Trophoblast cell (in vitro differentiated cells and primary cell): ENCODE results near the gene DDRGK1.

Experiments used
- DNase-seq, 2 donors: peaks; one replicate each; pipeline ENCODE4 v3.0.0-alpha.2; 2016
- H2AFZ ChIP-seq: 2 replicates; pipeline ENCODE4 v1.6.1; 2013; ENCODE audit warnings: low read length, moderate library complexity, mild to moderate bottlenecking; ENCODE audit not compliant: insufficient read depth, poor library complexity
- H2AK5ac ChIP-seq: 2 replicates; pipeline ENCODE4 v1.6.1; 2013; ENCODE audit warnings: mild to moderate bottlenecking, low read length
- H2BK120ac ChIP-seq: 2 replicates; pipeline ENCODE4 v1.6.1; 2013; ENCODE audit warnings: low read length, mild to moderate bottlenecking, moderate library complexity; ENCODE audit not compliant: insufficient read depth, poor library complexity
- H2BK12ac ChIP-seq: 2 replicates; pipeline ENCODE4 v1.6.1; 2013; ENCODE audit warnings: mild to moderate bottlenecking, low read length, moderate library complexity
- H2BK5ac ChIP-seq: 2 replicates; pipeline ENCODE4 v1.6.1; 2013; ENCODE audit warnings: low read length, low read depth, moderate library complexity, mild to moderate bottlenecking; ENCODE audit not compliant: poor library complexity
- H3K14ac ChIP-seq: 2 replicates; pipeline ENCODE4 v1.6.1; 2013; ENCODE audit warnings: mild to moderate bottlenecking, low read length
- H3K18ac ChIP-seq: 2 replicates; pipeline ENCODE4 v1.6.1; 2013; ENCODE audit warnings: mild to moderate bottlenecking, low read length
- H3K23ac ChIP-seq: 2 replicates; pipeline ENCODE4 v1.6.1; 2013; ENCODE audit warnings: low read length
- H3K27ac ChIP-seq: 2 replicates; pipeline ENCODE4 v1.5.1; 2013; ENCODE audit warnings: low read depth, mild to moderate bottlenecking, inconsistent platforms, low read length, moderate library complexity
- H3K27me3 ChIP-seq: 2 replicates; pipeline ENCODE4 v1.6.1; 2013; ENCODE audit warnings: inconsistent platforms, mild to moderate bottlenecking, low read length, moderate library complexity; ENCODE audit not compliant: insufficient read depth
- H3K36me3 ChIP-seq, 2 experiments: 1 replicate in 1 of 2; 2 replicates in 1 of 2; pipeline ENCODE4 v1.6.1; 2013; ENCODE audit warnings: low read length in 2 of 2, mild to moderate bottlenecking in 2 of 2, moderate library complexity in 1 of 2; ENCODE audit not compliant: insufficient read depth in 2 of 2, control insufficient read depth in 1 of 2
- H3K4ac ChIP-seq: 2 replicates; pipeline ENCODE4 v1.6.1; 2013; ENCODE audit warnings: low read depth, mild to moderate bottlenecking, low read length, moderate library complexity
- H3K4me1 ChIP-seq, 2 experiments: 1 replicate in 1 of 2; 2 replicates in 1 of 2; pipeline ENCODE4 v1.6.1; 2013; ENCODE audit warnings: low read length in 2 of 2, mild to moderate bottlenecking in 2 of 2, moderate library complexity in 1 of 2; ENCODE audit not compliant: insufficient read depth in 2 of 2, control insufficient read depth in 1 of 2
- H3K4me2 ChIP-seq: 2 replicates; pipeline ENCODE4 v1.6.1; 2013; ENCODE audit warnings: inconsistent platforms, mild to moderate bottlenecking, low read length, moderate library complexity
- H3K4me3 ChIP-seq: 2 replicates; pipeline ENCODE4 v1.5.1; 2013; ENCODE audit warnings: mild to moderate bottlenecking, low read depth, low read length, inconsistent platforms
- H3K79me1 ChIP-seq: one replicate; pipeline ENCODE4 v1.6.1; 2013; ENCODE audit warnings: low read length
- H3K79me2 ChIP-seq: 2 replicates; pipeline ENCODE4 v1.6.1; 2013; ENCODE audit warnings: low read length, mild to moderate bottlenecking; ENCODE audit not compliant: control insufficient read depth, insufficient read depth, poor library complexity
- H3K9ac ChIP-seq: 2 replicates; pipeline ENCODE4 v1.6.1; 2013; ENCODE audit warnings: mild to moderate bottlenecking, low read length
- H3K9me3 ChIP-seq: 2 replicates; pipeline ENCODE4 v1.6.1; 2013; ENCODE audit warnings: low read depth, mild to moderate bottlenecking, control low read depth, inconsistent platforms, low read length; ENCODE audit not compliant: insufficient read depth
- H4K12ac ChIP-seq: 2 replicates; pipeline ENCODE4 v1.6.1; 2013; ENCODE audit warnings: low read depth, mild to moderate bottlenecking, low read length, moderate library complexity
- H4K8ac ChIP-seq: 2 replicates; pipeline ENCODE4 v1.6.1; 2013; ENCODE audit warnings: low read depth, mild to moderate bottlenecking, low read length, moderate library complexity
- H4K91ac ChIP-seq: one replicate; pipeline ENCODE4 v1.6.1; 2013; ENCODE audit warnings: low read depth, mild to moderate bottlenecking, low read length, moderate library complexity
- WGBS: extraction: QIAGEN DNeasy Blood & Tissue Kit; methylation state at CpG from one replicate; pipeline ENCODE4 v1.1.7; 2013; ENCODE audit warnings: missing lambda C conversion rate; ENCODE audit not compliant: insufficient read length, insufficient coverage; ENCODE audit errors: extremely low coverage; 5-methylcytosine and 5-hydroxymethylcytosine counted together

The DDRGK1 gene

DNA sequence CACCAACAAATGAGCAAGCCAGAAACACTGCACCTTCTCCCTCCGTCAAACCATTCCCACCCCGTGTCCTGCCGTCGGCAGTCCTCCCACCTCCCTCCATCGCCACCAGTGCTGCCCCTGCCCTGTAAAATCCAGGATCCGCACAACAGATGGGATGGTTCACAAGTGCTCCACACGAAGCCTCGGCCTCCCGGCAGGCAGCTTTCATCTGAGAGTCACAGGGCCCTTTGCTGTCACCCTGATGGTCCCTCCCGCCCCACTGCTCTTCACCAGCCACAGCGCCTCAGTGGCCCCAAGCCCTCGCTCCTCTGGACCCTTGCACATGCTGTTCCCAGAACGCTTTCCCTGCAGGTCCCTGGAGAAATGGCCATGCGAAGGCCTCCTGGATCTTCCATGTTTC, 22.4 kb upstream of the DDRGK1 start:
- H3K9ac ChIP-seq, result no peak overlapping the region
- H3K14ac ChIP-seq, result no peak overlapping the region
- peaks cover 20 to 22% of the 10 kb centered on the region in 2 experiments for H3K36me3 ChIP-seq
- H3K27me3 ChIP-seq, result no peaks in the 10 kb centered on the region
- no peak overlapping the region for H4K8ac ChIP-seq
- H3K79me2 ChIP-seq, result no peaks in the 10 kb centered on the region
- no peak overlapping the region for H2BK120ac ChIP-seq
- no peak overlapping the region for H3K27ac ChIP-seq
- H3K18ac ChIP-seq, result no peak overlapping the region
- H3K4ac ChIP-seq, result no peak overlapping the region
- no peak overlapping the region for H4K91ac ChIP-seq
- peaks cover under 1% of the 10 kb centered on the region for H3K9me3 ChIP-seq
- no peak for DNase-seq
- no peak overlapping the region for H2BK5ac ChIP-seq
- no peak overlapping the region for H3K4me2 ChIP-seq
- H3K79me1 ChIP-seq, result no peaks in the 10 kb centered on the region
- H2AK5ac ChIP-seq, result no peak overlapping the region
- no peak overlapping the region for H3K23ac ChIP-seq
- no peak overlapping the region for H2AFZ ChIP-seq
- no CpG with 5 or more reads among the region's 14 CpGs for WGBS
- H4K12ac ChIP-seq, result no peak overlapping the region
- H3K4me1 ChIP-seq, result no peaks in the 10 kb centered on the region
- no peak overlapping the region for H3K4me3 ChIP-seq
- no peak overlapping the region for H2BK12ac ChIP-seq

DNA sequence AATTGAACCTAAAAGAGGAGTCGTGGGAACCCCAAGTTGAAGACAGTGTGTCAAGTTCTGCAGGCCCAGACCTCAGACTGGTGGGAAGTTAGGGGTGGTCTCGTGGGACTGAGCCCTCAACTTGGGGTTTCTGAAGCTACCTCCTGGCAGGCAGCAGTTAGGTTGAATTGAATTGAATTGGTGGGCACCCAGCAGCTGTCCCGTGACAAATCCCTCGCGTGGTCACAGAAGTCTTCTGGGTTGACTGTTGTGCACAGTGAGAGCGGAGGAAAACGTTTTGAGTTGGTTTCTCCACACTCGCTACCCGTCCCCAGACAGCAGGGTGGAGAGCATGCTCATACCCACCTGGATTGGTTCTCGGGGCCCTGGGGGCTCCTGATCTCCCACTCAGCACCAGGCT, 21.6 kb upstream of the DDRGK1 start:
- Histone ChIP-seq H3K4me2 (no peak overlapping the region), H2BK5ac (no peak overlapping the region), H2AFZ (no peak overlapping the region), H4K91ac (no peak overlapping the region), H2BK120ac (no peak overlapping the region), H3K79me1 (no peaks in the 10 kb centered on the region), H2BK12ac (no peak overlapping the region), H3K18ac (no peak overlapping the region), H3K23ac (no peak overlapping the region), H3K36me3 (peaks cover 25 to 29% of the 10 kb centered on the region in 2 experiments), H2AK5ac (no peak overlapping the region), H3K14ac (no peak overlapping the region), H3K9ac (no peak overlapping the region), H3K27ac (no peak overlapping the region), H3K27me3 (no peaks in the 10 kb centered on the region), H3K4ac (no peak overlapping the region), H4K12ac (no peak overlapping the region), H3K4me3 (no peak overlapping the region), H4K8ac (no peak overlapping the region), H3K4me1 (no peaks in the 10 kb centered on the region), H3K9me3 (peaks cover 2% of the 10 kb centered on the region), H3K79me2 (no peaks in the 10 kb centered on the region)
- no CpG with 5 or more reads among the region's 10 CpGs for WGBS
- DNase-seq, result no peak

DNA sequence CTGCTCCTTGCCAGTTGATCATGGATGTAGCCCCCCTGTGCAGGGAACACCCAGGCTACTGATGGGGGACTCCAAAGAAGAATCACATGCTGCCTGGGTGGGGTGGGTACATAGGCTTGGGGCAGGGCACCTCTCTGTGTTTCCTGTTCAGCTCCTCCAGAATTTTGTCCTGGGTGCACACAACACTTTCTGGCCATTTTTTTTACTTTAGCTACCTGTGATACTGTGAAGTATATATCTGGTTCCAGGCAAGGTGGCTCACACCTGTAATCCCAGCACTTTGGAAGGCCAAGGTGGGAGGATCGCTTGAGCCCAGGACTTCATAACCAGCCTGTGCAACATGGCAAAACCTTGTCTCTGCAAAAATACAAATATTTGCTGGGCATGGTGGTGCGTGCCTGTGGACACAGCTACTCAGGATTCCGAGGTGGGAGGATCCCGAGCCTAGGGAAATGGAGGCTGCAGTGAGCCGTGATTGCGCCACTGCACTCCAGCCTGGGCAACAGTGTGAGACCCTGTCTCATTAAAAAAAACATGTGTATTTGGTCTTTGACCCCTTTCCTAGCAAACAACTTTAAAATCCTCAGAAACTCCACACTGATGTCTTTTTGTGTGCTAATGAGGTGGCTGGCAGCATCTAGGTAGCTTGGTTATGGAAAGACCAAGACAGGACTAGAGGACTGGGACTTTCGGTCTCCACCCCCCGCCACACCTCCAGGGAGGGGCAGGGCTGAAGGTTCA, 20.4 kb upstream of the DDRGK1 start:
- H2BK120ac ChIP-seq, result no peak overlapping the region
- no peak overlapping the region for H3K4me2 ChIP-seq
- H3K79me1 ChIP-seq, result no peaks in the 10 kb centered on the region
- no CpG with 5 or more reads among the region's 8 CpGs for WGBS
- no peak overlapping the region for H3K23ac ChIP-seq
- H3K27ac ChIP-seq, result no peak overlapping the region
- no peaks in the 10 kb centered on the region for H3K4me1 ChIP-seq
- H3K9ac ChIP-seq, result no peak overlapping the region
- no peak overlapping the region for H4K8ac ChIP-seq
- no peak overlapping the region for H3K18ac ChIP-seq
- no peak overlapping the region for H4K91ac ChIP-seq
- no peak overlapping the region for H2AK5ac ChIP-seq
- no peak overlapping the region for H2BK12ac ChIP-seq
- H4K12ac ChIP-seq, result no peak overlapping the region
- H2AFZ ChIP-seq, result no peak overlapping the region
- H3K79me2 ChIP-seq, result no peaks in the 10 kb centered on the region
- H2BK5ac ChIP-seq, result no peak overlapping the region
- no peak overlapping the region for H3K4me3 ChIP-seq
- peaks cover 31 to 32% of the 10 kb centered on the region in 2 experiments for H3K36me3 ChIP-seq
- DNase-seq, result no peak
- H3K9me3 ChIP-seq, result peaks cover 2% of the 10 kb centered on the region
- no peak overlapping the region for H3K4ac ChIP-seq
- no peaks in the 10 kb centered on the region for H3K27me3 ChIP-seq
- H3K14ac ChIP-seq, result no peak overlapping the region

DNA sequence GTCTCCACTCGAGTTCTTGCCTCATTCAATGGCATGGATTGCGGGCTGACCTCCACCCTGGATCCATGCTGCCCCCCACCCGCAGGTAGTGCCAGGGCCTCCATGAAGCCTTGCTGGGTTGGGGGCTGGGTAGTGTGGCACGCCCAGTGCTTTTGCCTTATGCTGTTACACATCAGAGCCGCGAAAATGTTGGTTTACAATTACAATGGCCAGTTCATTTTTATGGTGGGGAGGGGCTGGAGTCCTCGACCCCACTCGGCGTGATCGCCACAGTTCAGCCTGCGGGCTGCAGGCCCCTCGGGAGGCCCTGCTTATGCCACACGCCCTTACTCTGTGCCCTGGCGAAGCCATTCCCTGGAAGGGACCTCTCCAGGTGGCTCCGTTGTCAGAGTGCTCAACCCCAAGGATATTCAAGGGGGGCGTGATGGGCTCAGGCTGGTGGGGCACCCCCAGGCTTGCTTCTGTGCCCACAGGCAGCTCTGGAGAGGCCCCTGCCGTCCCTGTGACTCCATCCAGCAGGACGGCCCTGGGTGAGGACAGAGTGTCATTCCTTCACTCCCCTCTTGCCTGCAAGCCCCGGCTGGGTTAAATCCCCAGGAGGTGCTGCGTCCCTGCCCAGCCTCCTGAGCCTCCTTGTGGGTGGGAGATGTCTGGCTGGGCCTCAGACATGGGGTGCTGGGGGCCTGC, 19.7 kb upstream of the DDRGK1 start:
- Histone ChIP-seq H3K79me1 (no peaks in the 10 kb centered on the region), H2BK120ac (no peak overlapping the region), H3K4me1 (no peaks in the 10 kb centered on the region), H2AFZ (no peak overlapping the region), H4K12ac (no peak overlapping the region), H3K9ac (no peak overlapping the region), H4K8ac (no peak overlapping the region), H2BK5ac (no peak overlapping the region), H3K4ac (no peak overlapping the region), H2AK5ac (no peak overlapping the region), H4K91ac (no peak overlapping the region), H3K79me2 (no peaks in the 10 kb centered on the region), H3K36me3 (peaks cover 31 to 32% of the 10 kb centered on the region in 2 experiments), H2BK12ac (no peak overlapping the region), H3K9me3 (peaks cover 2% of the 10 kb centered on the region), H3K14ac (no peak overlapping the region), H3K27ac (no peak overlapping the region), H3K23ac (no peak overlapping the region), H3K27me3 (no peaks in the 10 kb centered on the region), H3K18ac (no peak overlapping the region), H3K4me2 (no peak overlapping the region), H3K4me3 (no peak overlapping the region)
- no CpG with 5 or more reads among the region's 20 CpGs for WGBS
- DNase-seq, result no peak
